GM12878 (cell line): Measurements from ENCODE around the gene GNAT3. TPM values are rescaled to one million over a fixed set of nuclear protein-coding genes. Genes with fewer than 3 reads are reported as not detected.

ENCODE experiments used
- ATAC-seq: fragments of 200-7000 bp; cut with Tn5 transposase; 3 replicates; pipeline ENCODE4 v1.9.1; 2020; ENCODE audit warnings: mild to moderate bottlenecking, moderate library complexity
- BruUV-seq: library from RNA; stranded (reverse); fragments of 400-500 nt; replicated peaks from 2 replicates; lab custom pipeline; 2021; lab: Mats Ljungman, UMichigan
- CTCF ChIA-PET: fragments of 300-600 bp; sonication (Branson Sonifier 250); formaldehyde crosslinking; extraction: SDS; loops from one replicate; lab custom pipeline; 2021; ENCODE audit warnings: inconsistent platforms; lab: Yijun Ruan, JAX
- POLR2A ChIA-PET: fragments of 350-600 bp; formaldehyde crosslinking; extraction: SDS; loops from one replicate; lab custom pipeline; 2021; ENCODE audit warnings: inconsistent platforms; lab: Charles Lee
- RAD21 ChIA-PET: fragments of 300-600 bp; sonication (Branson Sonifier 250); formaldehyde crosslinking; loops from one replicate; lab custom pipeline; 2023; ENCODE audit warnings: antibody characterized with exemption; ENCODE audit not compliant: unreplicated experiment; lab: Charles Lee
- SMC1A ChIA-PET: fragments of 300-600 bp; sonication (Branson Sonifier 250); formaldehyde crosslinking; loops from one replicate; lab custom pipeline; 2023; ENCODE audit not compliant: unreplicated experiment, uncharacterized antibody; lab: Charles Lee
- DNase-seq: peaks from one replicate; pipeline ENCODE4 v3.0.0-alpha.2; 2011; ENCODE audit warnings: low read depth, low spot score
- FAIRE-seq: peaks from 3 replicates; lab custom pipeline; 2011; peaks lifted over from hg19 to GRCh38; lab: Jason Lieb, UNC
- H2AFZ ChIP-seq: 2 replicates; pipeline ENCODE4 v1.6.0; 2011; ENCODE audit warnings: low read depth, low read length, control low read depth; ENCODE audit not compliant: control insufficient read depth
- H3K27ac ChIP-seq: 2 replicates; pipeline ENCODE4 v1.5.1; 2011; ENCODE audit warnings: control low read depth; ENCODE audit not compliant: control insufficient read depth, insufficient read depth
- H3K27me3 ChIP-seq, 2 experiments: replicated peaks in 1 of 2; 2 replicates each; pipeline versions ENCODE4 v1.6.0 to v1.6.1; 2011; ENCODE audit warnings: low read length in 1 of 2; ENCODE audit not compliant: control insufficient read depth in 2 of 2, insufficient read depth in 2 of 2
- H3K36me3 ChIP-seq, 2 experiments: 2 replicates each; pipeline ENCODE4 v1.5.1; 2011; ENCODE audit warnings: low read length in 1 of 2; ENCODE audit not compliant: control insufficient read depth in 2 of 2, insufficient read depth in 2 of 2
- H3K4me1 ChIP-seq: 2 replicates; pipeline ENCODE4 v1.6.1; 2011; ENCODE audit warnings: mild to moderate bottlenecking, low read length, moderate library complexity, mixed read lengths; ENCODE audit not compliant: control insufficient read depth, insufficient read depth
- H3K4me2 ChIP-seq: 2 replicates; pipeline ENCODE4 v1.6.0; 2011; ENCODE audit warnings: control low read depth; ENCODE audit not compliant: control insufficient read depth, insufficient read depth
- H3K4me3 ChIP-seq: fragments of 200-600 bp; sonication (generic); 2 replicates; pipeline ENCODE4 v1.5.1; 2016
- H3K79me2 ChIP-seq: 2 replicates; pipeline ENCODE4 v1.6.0; 2011; ENCODE audit warnings: low read length; ENCODE audit not compliant: control insufficient read depth, insufficient read depth
- H3K9ac ChIP-seq: 2 replicates; pipeline ENCODE4 v1.8.0; 2011; ENCODE audit warnings: low read length, control low read depth, mixed read lengths; ENCODE audit not compliant: control insufficient read depth, insufficient read depth
- H3K9me3 ChIP-seq: replicated peaks from 3 replicates; pipeline ENCODE4 v1.5.1; 2011; ENCODE audit warnings: mild to moderate bottlenecking, low read length; ENCODE audit not compliant: control insufficient read depth, insufficient read depth
- H4K20me1 ChIP-seq: 2 replicates; pipeline ENCODE4 v1.6.0; 2011; ENCODE audit not compliant: control insufficient read depth, insufficient read depth
- CREM ChIP-seq: IDR thresholded peaks from 2 replicates; pipeline ENCODE4 v1.6.1; 2014; ENCODE audit warnings: antibody characterized with exemption, low read depth
- E2F4 ChIP-seq: IDR thresholded peaks from 2 replicates; pipeline ENCODE4 v1.6.1; 2012; ENCODE audit warnings: low read depth, low read length, improper control_type of control experiment
- HCFC1 ChIP-seq: fragments of 150-350 bp; IDR thresholded peaks from 2 replicates; pipeline ENCODE4 v1.6.1; 2014; ENCODE audit warnings: low read length
- HDGF ChIP-seq: fragments of 450-650 bp; IDR thresholded peaks from 2 replicates; pipeline ENCODE4 v1.6.1; 2016; ENCODE audit warnings: antibody characterized with exemption
- IRF4 ChIP-seq: IDR thresholded peaks from 2 replicates; pipeline ENCODE4 v1.6.1; 2011; ENCODE audit warnings: low read depth, low read length
- IRF5 ChIP-seq: fragments of 450-650 bp; IDR thresholded peaks from 2 replicates; pipeline ENCODE4 v1.6.1; 2017; ENCODE audit warnings: borderline replicate concordance
- POLR2A ChIP-seq: IDR thresholded peaks from 2 replicates; pipeline ENCODE4 v1.6.1; 2011; ENCODE audit warnings: low read depth, mild to moderate bottlenecking, low read length
- POLR2AphosphoS2 ChIP-seq: IDR thresholded peaks from 2 replicates; pipeline ENCODE4 v1.6.1; 2011; ENCODE audit warnings: low read depth, mild to moderate bottlenecking, low read length, improper control_type of control experiment, moderate library complexity
- SMC3 ChIP-seq: IDR thresholded peaks from 2 replicates; pipeline ENCODE4 v1.6.1; 2011; ENCODE audit warnings: low read length, improper control_type of control experiment, borderline replicate concordance
- TCF12 ChIP-seq: IDR thresholded peaks from 2 replicates; pipeline ENCODE4 v1.6.1; 2011; ENCODE audit warnings: low read depth, mild to moderate bottlenecking, low read length
- USF2 ChIP-seq: IDR thresholded peaks from 2 replicates; pipeline ENCODE4 v1.6.1; 2011; ENCODE audit warnings: low read depth, low read length, improper control_type of control experiment, borderline replicate concordance
- YY1 ChIP-seq: IDR thresholded peaks from 2 replicates; pipeline ENCODE4 v1.6.1; 2011; ENCODE audit warnings: low read depth, mild to moderate bottlenecking, low read length
- ZNF687 ChIP-seq: fragments of 450-650 bp; IDR thresholded peaks from 2 replicates; pipeline ENCODE4 v1.6.1; 2017; ENCODE audit warnings: mild to moderate bottlenecking, moderate library complexity
- WGBS: methylation state at CpG from one replicate; pipeline ENCODE4 v1.1.6; 2016; ENCODE audit warnings: low lambda C conversion rate; ENCODE audit not compliant: insufficient replicate concordance, insufficient coverage; ENCODE audit errors: missing lambda C conversion rate; 5-methylcytosine and 5-hydroxymethylcytosine counted together
- in situ Hi-C: fragments of 300-500 bp; cut with MboI; formaldehyde crosslinking; loops from 9 replicates; pipeline ENCODE4 v1.14.3; 2018; ENCODE audit warnings: mixed read lengths
- intact Hi-C: fragments of 100-400 bp; cut with micrococcal nuclease; formaldehyde crosslinking; loops from one replicate; pipeline ENCODE4 v1.14.2; 2022; ENCODE audit not compliant: unreplicated experiment
- polyA plus RNA-seq, 11 experiments: library from polyadenylated mRNA; depleted of rRNA in 4 of 11; unstranded in 6 of 11; stranded (reverse) in 5 of 11; fragments of >200 nt; fragmentation: Nextera tagmentation in 4 of 11; fragmentation: Illumina TruSeq in 1 of 11; extraction: Ambion mirVana in 4 of 11; extraction: Trizol in 1 of 11; gene quantifications; 1 replicate in 1 of 11; 2 replicates in 10 of 11; pipeline versions ENCODE4 v1.2.1 to v1.2.3, GENCODE V29; 2011 to 2016; ENCODE audit warnings: inconsistent platforms in 2 of 11, missing spikeins in 2 of 11, low read depth in 1 of 11
- total RNA-seq, 4 experiments: library from RNA; depleted of rRNA in 3 of 4; stranded (reverse); fragments of >200 nt in 3 of 4; fragmentation: Illumina TruSeq in 1 of 4; extraction: Trizol in 1 of 4; gene quantifications; 2 replicates each; pipeline versions ENCODE4 v1.2.1 to v1.2.3, GENCODE V29; 2013 to 2021

Gene GNAT3
- total and polyA plus RNA-seq, 10 of the 15 experiments (the other 5 are each of a cell fraction or from before 2014, with no cell fraction given) = 1.7 to 8.3 (median 5.8) TPM; not detected in 1

- FAIRE-seq = no peak
- RAD21 ChIA-PET = no interaction called here
These were observed 30.5 kb upstream of the GNAT3 start for GRCh38 chr7:80542398-80542797.

More at GRCh38 chr7:80542398-80542797, 30.5 kb upstream of the GNAT3 start:
- Histone ChIP-seq H3K36me3 (no peaks in the 10 kb centered on the region), H4K20me1 (no peaks in the 10 kb centered on the region), H3K9me3 (no peaks in the 10 kb centered on the region), H3K79me2 (no peaks in the 10 kb centered on the region), H3K27ac (no peak overlapping the region), H3K4me2 (no peak overlapping the region), H3K9ac (no peak overlapping the region), H3K4me1 (no peaks in the 10 kb centered on the region), H2AFZ (no peak overlapping the region), H3K4me3 (no peak overlapping the region), H3K27me3 (no peaks in the 10 kb centered on the region)
- CTCF ChIA-PET = no interaction called here
- TF ChIP-seq TCF12 (no peak), POLR2AphosphoS2 (no peak), ZNF687 (no peak), YY1 (no peak), CREM (no peak), IRF5 (no peak), POLR2A (no peak), HCFC1 (no peak), HDGF (no peak), IRF4 (no peak), E2F4 (no peak), USF2 (no peak), SMC3 (no peak)
- POLR2A ChIA-PET = no interaction called here
- no TSS peak for BruUV-seq
- ATAC-seq (no peak), DNase-seq (no peak)
- in situ Hi-C loops (no loop called here), intact Hi-C loops (no loop called here)
- SMC1A ChIA-PET = no interaction called here
- 0% methylated on average over 1 of the region's 1 CpG for WGBS
